Astrocyte (in vitro differentiated cells and primary cell): ENCODE data around the gene TSNAX.

Experiments
- EZH2 ChIP-seq: IDR thresholded peaks from 2 replicates; pipeline ENCODE4 v1.6.1; 2012; ENCODE audit warnings: mild to moderate bottlenecking, low read length, inconsistent platforms; ENCODE audit not compliant: insufficient read depth
- TF ChIP-seq, protein P1 (sequence below): IDR thresholded peaks from 2 replicates; pipeline ENCODE4 v1.5.1; 2011; ENCODE audit warnings: low read depth, mild to moderate bottlenecking, inconsistent platforms, low read length, moderate library complexity; ENCODE audit not compliant: insufficient read depth

DNA sequence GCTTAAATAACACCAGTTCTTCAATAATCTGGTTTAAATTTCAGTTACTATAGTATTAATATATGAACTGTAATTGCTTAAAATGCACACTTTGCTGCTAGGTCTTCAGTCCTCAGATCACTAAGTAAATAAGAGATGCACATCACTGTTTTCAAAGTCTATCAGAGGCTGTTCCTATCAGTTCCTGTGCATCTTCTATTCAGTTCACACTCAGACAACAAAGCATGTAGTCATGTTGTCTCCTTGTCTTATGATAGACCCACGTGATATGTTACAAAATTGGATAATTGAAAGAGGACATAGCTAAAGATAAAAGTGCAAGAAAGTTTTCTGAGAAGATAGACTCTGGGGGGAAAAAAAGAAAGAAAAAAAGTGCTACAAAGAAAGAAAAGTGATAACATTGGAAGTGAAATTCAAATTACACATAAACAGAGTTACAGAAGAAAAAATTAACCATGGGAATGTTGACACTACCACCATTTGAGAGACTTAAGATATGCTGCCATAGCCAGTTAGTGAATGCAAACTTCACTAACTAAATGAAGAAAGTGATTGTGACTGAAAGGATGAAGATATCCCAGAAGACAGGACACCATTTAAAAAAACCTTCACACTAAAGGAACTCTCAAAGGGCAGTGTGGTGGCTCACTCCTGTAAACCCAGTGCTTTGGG lies 33.9 kb upstream of the TSNAX start:
- TF ChIP-seq, protein P1, sequence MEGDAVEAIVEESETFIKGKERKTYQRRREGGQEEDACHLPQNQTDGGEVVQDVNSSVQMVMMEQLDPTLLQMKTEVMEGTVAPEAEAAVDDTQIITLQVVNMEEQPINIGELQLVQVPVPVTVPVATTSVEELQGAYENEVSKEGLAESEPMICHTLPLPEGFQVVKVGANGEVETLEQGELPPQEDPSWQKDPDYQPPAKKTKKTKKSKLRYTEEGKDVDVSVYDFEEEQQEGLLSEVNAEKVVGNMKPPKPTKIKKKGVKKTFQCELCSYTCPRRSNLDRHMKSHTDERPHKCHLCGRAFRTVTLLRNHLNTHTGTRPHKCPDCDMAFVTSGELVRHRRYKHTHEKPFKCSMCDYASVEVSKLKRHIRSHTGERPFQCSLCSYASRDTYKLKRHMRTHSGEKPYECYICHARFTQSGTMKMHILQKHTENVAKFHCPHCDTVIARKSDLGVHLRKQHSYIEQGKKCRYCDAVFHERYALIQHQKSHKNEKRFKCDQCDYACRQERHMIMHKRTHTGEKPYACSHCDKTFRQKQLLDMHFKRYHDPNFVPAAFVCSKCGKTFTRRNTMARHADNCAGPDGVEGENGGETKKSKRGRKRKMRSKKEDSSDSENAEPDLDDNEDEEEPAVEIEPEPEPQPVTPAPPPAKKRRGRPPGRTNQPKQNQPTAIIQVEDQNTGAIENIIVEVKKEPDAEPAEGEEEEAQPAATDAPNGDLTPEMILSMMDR = no peak
- no peak for TF ChIP-seq EZH2
